ENCODE measurements around the gene KDM7A. TPM values are rescaled to one million over a fixed set of nuclear protein-coding genes. Genes with fewer than 3 reads are reported as not detected.
"Not testable (repeated sequence)": the region's sequence is repeated elsewhere in the genome, so short reads cannot be mapped to it uniquely, and the experiment has no call there.

Gene KDM7A, protein sequence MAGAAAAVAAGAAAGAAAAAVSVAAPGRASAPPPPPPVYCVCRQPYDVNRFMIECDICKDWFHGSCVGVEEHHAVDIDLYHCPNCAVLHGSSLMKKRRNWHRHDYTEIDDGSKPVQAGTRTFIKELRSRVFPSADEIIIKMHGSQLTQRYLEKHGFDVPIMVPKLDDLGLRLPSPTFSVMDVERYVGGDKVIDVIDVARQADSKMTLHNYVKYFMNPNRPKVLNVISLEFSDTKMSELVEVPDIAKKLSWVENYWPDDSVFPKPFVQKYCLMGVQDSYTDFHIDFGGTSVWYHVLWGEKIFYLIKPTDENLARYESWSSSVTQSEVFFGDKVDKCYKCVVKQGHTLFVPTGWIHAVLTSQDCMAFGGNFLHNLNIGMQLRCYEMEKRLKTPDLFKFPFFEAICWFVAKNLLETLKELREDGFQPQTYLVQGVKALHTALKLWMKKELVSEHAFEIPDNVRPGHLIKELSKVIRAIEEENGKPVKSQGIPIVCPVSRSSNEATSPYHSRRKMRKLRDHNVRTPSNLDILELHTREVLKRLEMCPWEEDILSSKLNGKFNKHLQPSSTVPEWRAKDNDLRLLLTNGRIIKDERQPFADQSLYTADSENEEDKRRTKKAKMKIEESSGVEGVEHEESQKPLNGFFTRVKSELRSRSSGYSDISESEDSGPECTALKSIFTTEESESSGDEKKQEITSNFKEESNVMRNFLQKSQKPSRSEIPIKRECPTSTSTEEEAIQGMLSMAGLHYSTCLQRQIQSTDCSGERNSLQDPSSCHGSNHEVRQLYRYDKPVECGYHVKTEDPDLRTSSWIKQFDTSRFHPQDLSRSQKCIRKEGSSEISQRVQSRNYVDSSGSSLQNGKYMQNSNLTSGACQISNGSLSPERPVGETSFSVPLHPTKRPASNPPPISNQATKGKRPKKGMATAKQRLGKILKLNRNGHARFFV
- 4.7 TPM for polyA plus RNA-seq (2013, experiment 1 of 2; ENCODE audit: insufficient read length)
- polyA plus RNA-seq (2013, experiment 2 of 2; ENCODE audit: insufficient read length): 5.4 TPM

DNA sequence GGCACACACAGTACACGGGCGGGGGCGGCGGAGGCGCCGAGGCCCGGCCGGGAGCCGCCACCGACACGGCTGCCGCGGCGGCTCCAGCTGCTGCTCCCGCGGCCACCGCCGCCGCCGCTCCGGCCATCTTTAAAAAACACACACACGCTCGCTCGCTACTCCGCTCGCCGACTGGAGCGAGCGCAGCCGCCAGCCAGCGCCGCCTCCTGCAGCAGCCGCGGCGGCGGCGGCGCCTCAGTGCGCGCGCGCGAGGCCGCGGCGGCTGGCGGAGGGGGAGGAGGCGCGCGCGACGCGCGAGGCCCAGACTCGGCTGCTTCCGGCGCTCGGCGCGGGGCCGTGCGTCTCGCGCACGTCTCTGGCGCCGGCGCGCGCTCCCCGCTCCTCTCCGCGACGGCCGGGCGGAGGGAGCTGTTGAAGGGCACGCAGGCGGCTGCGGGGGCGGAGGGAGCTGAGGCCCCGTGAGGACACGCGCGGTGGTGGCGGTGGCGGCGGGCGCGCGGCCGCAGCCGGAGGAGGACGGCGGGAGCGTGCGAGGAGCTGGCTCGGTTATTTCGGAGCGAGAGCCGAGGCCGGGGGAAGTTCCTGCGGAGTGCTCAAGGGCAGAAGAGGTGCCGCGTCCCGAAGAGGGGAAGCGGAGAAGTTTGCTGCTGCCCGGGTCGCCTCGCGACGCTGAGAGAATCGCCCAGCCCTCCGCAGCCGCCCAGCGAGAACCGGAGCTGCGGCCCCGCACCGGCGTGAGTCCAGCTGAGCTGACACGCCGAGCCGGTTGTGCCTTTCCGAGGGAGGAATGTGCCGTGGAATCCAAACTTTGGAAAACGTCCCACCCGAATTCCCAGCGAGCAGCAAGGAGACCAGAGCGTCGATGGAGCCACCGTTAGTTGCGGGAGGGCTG lies at the start of gene KDM7A:
Gene KDM7A, minus strand, starts transcription at position 173 of the 892 bp plus-strand sequence. Its CDS starts 46 bp downstream, at position 127.
- DNase-seq: peak; percentile 96

DNA sequence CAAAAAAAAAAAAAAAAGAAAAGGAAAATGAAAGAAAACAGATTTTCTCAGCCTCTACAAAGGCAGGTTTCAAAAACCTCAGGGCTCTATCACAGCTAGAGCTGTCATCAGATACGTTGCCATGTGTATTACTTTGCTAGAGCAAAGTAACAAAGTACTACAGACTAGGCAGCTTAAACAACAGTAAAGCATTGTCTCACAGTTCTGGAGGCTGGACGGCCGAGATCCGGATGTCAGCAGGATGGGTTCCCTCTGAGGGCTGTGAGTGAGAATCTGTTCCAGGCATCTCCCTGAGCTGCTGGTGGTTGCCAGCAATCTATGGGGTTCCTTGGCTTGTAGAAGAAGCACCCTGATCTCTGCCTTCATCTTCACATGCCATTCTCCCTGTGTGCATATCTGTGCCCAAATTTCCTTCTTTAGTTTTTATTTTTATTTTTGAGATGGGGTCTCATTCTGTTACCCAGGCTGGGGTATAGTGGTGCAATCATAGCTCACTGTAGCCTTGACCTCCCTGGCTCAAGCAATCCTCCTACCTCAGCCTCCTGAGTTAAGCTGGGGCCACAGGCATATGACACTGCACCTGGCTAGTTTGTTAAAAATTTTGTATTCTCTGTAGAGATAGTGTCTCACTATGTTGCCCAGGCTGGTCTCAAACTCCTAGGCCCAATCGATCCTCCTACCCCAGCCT lies 48.9 kb upstream of the KDM7A start:
- DNase-seq: no peak

DNA sequence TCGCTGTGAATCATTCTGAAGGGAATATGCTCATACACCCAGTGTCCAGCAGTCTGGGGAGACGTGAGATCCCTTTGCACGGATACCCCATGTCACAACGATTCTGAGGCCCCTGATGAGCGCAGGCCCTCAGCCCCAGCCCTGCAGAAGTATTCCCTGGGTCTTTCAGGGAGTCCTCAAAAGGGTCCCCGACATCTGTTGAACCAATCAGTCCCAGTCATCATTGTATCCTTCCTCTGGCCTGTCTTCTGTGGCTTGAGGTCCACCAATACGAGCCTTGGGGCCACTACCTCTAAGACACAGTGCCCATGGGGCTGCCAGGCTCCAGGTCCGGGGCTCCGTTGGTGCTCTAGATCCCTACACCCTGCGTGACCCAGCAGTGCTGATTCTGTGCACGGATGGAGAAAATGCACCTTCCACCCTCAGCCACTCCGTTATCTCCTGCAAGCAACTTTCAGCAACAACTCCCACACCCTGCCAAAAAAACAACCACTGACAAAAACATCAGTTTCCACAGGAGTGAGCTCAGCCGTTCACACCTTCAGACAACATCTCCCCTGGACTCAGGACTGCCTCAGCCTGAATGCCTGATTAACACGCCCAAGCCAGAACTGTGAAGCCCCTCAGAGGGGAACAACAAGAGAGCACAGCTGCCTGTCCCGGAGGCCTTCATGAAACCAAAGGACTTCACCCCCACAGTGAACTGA lies 46.9 kb upstream of the KDM7A start:
- DNase-seq: no peak

DNA sequence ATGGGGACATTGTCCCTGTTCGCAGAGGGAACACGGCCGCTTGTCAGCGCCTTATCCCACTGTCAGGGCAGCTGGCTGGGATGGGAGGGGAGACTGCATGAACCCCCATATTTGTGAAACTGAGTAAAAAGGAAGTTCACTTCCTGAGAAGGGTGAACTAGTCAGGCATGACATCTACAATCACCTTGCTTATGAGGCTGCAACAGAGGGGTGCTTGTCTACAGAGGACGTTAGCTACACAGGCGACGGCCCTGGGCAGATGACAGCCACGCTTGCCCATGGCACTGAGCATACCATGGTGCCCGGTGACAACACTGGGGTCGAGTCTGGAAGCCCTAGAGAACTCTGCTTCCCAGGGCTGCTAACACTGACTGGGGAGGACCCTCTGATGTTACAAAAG lies 46.0 kb upstream of the KDM7A start:
- no peak for DNase-seq

DNA sequence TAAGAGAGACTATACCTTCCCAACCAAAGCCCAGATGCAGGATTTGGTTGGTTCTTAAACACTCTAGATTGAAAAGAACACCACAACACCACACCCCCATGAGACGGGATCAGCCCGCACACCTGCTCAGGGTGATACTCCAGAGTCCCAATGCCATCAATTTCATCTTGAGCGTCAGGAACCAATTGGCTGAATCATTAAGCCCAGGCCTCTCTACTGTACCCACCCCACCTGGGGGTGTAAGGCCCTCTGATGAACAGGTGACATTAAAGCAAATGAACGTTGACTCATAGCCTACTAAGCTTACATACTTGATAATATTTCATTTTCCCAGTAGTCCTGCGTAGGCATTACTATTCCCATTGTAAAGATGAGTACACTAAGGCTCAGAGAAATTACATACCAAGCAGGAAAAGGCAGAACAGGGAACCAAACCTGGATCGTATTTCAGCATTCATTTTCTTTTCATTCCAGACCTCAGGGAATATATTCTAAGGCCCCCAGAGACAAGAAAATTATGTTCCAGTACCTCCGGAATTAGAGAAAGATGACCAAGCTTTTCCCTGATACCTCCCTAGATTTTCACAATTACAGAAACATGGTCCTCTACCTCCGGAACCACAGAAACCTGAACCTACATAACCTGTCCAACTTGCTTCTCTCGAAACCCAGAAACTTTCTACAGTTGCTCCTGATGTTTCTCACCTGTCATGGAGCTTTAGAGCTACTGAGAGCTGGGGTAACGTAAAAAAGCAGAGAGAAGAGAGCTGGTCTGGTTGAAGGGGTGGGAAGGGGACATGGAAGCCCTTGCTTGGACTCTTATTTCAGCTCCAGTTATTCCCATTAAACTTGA lies 43.1 kb upstream of the KDM7A start:
- DNase-seq: no peak

DNA sequence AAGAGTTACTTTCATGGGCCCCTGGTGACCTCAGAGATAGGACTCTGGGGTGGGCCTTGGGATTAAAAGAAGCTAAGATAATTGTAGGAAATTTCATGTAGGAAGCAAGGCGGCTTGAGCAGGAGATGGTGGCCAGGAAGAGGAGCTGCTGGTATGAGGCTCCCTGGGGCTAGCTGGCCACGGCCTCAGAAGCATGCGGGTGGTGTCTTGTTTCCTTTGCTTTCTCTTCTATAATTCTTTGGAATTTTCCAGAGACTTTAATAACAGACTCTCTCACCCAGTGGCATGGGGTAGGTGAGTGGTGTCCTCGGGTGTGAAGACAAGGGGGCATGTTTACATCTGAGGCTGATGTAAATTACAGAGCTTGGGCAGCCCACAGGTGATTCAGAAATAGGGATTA lies 41.9 kb upstream of the KDM7A start:
- DNase-seq: no peak

DNA sequence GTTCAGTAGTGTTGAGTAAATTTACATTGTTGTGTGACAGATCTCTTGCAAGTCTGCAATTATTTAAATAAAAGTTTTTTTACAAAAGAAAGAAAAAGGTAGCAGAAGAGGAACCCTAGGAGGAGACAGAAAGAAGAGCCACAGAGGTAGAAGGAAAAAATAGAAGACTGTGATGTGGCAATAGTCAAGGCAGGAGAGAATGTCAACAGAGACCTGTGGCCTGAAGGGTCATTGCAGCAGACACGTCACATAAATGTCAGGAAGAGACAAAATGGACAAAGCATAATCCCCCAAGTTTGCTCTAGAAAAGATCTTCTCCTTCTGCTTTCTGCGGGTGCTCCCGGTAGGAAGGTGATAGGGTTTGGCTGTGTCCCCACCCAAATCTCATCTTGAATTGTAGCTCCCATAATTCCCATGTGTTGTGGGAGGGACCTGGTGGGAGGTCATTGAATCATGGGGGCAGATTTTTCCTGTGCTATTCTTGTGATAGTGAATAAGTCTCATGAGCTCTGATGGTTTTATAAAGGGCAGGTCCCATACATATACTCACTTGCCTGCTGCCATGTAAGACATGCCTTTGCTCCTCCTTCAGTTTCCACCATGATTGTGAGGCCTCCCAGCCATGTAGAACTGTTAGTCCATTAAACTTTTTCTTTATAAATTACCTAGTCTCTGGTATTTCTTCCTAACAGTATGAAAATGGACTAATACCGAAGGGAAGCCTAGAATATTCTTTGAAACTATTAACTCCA lies 41.1 kb upstream of the KDM7A start:
- no peak for DNase-seq

DNA sequence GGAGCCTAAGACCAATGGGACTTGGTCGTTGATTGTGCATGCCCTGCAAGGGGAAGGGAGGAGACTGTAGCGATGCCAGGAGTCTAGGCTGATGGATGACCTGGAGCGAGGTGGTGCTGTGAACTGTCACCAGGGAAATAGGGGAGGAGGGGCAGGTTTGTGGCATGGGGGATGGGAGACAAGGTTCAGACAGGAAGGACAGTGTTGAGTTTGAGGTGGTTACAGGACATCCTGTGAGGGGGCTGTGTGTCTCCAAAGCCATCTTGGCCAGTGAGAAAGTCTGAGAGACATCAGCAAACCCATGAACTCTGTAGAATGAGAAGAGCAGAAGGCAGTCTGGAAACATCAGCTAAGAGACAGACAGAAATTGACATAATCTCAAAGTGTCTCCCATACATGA lies 38.5 kb upstream of the KDM7A start:
- DNase-seq: no peak

DNA sequence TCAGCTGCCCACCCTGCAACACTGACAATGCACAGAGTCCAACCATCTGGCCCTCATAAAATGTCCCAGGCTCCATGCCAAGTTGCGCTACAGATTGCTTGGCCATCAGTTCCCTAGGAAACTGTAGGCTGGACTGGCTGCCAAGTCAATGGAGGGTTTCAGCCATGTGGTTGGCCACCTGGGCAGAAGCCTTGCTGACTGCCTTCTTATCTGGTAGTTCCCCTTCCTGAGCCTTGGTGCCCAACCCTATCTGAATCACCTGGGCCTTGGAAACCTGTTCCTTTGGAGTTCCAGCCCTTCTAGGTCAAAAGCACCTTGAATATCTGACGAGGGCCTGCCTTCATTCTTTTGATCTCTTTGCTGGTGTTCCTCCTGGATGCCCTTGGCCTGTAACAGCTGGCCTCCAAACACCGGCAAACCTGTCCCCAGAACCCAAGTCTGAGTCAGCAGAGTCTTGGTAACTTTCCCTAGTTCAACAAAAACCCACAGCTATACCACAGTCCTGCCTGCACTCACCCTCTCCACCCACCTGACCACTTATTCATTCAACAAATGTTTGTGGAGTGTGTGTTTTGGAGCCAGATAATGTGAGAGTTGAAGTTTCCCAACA lies 37.4 kb upstream of the KDM7A start:
- DNase-seq: peak; percentile 12

DNA sequence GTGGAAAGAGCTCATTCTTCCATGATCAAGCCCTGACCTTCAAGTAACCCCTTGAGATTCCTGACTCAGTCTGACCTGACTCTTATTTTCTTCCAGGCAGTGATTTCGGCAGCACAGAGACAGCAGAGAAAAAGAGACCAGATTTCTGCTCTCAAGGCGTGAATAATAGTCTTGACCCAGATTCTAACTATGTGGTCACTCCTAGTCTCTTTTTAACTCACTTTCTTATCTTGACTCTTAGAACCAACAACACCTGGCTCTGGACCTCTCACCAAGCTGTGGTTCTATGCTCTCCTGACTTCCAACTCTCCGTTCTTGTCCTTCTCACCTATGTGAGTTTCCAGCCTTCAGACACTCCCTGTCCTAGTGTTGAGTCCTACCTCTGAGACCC lies 36.9 kb upstream of the KDM7A start:
- DNase-seq: no peak

DNA sequence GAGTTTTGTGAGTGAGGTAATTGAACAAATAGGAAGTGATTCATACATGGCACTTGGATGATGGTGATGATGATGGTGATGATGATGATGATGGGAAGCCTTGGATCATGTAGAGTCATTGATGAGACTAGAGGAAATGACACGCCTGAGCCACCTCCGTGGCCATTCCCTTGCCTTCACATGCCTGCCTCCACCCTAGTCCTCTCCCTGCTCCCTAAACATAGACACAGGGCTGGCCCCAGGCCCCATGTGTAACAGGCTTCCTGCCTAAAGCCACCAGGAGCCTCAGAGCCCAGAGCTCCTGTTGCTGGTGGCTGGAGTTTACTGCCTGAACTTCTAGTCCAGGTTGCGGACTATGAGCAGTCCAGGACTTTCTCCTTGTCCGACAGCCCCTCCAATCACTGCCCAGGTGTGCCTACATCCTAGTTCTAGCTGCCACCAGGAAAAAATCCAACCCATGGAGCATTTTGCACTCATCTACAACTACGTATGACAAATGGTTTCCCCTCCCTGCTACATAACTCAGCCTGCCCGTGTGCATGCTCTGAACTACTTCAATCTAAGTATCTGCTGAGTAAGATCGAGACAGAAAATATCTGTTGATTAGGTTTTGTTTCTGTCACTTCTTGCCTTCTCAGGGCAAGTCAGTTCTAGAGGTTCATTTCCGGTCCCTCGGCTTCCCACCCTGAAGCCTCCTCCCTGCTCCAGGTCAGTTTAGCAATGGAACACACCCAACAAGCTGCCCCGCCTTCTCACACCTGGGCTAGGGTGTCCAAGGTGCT lies 35.5 kb upstream of the KDM7A start:
- DNase-seq: no peak

DNA sequence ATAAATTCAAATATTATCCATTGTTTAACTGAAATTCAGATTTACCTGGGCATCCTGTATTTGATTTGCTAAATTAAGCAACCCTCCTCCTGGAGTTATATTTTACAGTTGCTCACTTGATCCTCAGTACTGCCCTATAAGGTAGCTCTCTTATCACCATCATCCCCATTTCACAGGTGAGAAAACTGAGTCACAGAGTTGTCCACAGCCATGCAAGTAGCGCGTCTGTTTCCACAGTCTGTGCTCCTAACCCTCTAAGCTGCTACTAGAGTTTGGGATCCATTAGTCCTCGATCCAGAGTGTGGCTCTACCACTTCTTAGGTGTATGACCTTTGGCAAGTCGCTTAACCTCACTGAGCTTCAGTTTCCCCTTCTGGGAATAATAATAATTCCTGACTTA lies 34.9 kb upstream of the KDM7A start:
- DNase-seq: no peak

DNA sequence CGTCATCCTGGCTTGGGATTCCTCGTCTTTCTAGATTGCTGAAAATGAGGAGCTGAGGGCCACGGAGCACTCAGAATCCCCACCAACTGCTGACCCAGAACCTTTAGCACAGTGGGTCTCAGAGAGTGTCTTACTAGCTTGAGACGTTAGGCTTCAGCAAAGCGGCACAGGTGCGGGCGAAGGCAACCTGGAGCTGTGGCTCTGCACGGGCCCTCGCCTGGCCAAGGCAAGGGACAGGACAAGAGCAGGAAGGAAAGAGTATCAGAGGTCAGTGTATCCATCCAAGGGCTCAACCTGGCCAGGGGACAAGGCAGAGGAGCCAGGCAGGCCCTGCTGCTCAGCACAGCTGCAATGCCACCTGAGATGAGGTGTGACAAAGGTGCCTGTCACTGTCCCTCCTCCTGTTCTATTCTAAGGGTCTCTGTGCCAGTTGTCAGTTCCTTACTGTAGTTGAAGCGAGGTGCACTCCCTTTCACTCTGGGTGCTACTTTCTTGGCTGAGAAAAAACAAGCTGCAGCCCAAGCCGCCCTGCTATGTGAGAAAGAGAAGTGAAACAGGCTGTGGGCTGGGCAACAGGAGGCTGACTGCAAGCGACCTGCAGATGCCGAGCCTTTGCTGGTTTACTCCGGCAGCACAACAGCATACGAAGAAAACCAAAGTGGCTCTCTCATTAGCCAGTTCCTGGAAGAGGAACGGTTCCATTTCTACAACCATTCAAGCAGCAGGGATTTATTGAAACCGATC lies 33.3 kb upstream of the KDM7A start:
- DNase-seq: no peak

DNA sequence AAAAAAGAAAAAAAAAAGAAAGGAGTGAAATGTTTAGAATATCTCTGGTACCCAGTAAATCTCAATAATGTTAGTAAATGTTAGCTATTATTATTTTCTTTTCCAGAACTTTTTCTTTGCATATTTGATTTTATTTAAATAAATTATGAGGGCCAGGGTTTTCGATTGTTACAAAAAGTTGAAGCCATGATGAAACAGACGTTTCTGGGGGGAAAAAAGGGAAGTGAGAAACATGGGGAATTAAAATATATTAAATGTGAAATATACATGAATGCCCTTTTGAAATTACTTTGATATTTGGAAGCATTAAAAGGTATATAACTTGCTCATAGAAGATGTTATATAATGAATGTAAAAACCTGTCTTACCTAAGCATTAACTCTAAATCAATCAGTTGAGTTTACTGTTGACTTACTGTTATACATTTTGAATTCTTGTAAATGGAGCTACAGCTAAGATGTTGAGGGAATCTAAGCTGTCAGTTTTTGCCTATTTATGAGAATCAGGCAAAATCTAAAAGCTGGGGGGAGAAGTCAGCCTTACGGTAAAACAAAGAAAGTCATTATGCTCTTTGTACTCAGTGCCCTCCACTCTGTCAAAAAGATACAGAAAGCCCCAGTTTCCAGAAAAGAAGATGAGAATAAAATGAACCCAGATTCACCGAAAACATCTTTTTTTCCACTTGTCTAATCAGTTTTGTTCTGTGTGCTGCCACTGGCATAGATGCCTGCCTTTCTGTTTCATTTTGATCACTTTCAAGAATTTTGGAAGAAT lies 30.0 kb upstream of the KDM7A start:
- DNase-seq: no peak

DNA sequence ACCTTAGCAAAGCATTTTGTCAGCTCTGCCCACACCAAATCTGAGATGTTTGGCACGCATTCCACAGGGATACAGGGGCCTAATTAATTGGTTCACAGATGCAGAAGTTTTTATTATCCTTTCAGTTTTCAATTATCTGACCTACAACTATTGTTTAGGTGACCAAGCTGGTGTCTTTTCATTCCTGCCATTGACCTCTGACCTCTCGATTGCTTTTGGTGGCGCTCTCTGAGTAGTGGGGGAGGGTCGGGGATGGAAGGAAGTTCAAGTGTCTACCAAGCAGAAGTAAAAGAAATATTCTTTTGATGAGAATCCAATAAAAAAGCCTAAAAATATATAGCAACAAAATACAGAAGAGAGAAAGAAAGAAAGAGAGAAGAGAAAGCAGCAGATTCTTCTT lies 28.8 kb upstream of the KDM7A start:
- no peak for DNase-seq

DNA sequence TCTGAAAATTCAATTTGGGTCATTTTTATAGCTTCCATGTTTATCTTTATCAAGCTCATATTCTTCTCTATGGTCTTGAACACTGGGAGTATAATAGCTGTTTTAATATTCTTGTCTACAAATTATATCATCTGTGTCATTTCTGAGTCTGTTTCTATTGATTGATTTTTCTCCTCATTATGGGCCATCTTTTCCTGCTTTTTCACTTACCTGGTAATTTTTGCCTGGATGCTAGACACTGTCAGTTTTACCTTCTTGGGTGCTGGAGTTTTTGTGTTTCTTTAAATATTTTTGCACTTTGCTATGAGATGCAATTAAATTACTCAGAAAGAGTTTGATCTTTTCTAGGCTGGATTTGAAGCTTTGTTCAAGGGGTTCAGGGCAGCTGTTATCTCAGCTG lies 26.8 kb upstream of the KDM7A start:
- no peak for DNase-seq

DNA sequence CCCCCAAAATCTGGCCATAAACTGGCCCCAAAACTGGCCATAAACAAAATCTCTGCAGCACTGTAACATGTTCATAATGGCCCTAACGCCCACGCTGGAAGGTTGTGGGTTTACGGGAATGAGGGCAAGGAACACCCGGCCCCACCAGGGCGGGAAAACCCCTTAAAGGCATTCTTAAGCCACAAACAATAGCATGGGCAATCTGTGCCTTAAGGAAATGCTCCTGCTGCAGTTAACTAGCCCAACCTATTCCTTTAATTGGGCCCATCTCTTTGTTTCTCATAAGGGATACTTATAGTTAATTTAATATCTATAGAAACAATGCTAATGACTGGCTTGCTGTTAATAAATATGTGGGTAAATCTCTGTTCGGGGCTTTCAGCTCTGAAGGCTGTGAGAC lies 26.2 kb upstream of the KDM7A start:
- not testable (repeated sequence) for DNase-seq

Data from fibroblast of skin of abdomen (primary cell).